Measurements from ENCODE around the gene ALAS2.
"Not testable (repeated sequence)": the region's sequence is repeated elsewhere in the genome, so short reads cannot be mapped to it uniquely, and the experiment has no call there.

Gene ALAS2, protein sequence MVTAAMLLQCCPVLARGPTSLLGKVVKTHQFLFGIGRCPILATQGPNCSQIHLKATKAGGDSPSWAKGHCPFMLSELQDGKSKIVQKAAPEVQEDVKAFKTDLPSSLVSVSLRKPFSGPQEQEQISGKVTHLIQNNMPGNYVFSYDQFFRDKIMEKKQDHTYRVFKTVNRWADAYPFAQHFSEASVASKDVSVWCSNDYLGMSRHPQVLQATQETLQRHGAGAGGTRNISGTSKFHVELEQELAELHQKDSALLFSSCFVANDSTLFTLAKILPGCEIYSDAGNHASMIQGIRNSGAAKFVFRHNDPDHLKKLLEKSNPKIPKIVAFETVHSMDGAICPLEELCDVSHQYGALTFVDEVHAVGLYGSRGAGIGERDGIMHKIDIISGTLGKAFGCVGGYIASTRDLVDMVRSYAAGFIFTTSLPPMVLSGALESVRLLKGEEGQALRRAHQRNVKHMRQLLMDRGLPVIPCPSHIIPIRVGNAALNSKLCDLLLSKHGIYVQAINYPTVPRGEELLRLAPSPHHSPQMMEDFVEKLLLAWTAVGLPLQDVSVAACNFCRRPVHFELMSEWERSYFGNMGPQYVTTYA

DNA sequence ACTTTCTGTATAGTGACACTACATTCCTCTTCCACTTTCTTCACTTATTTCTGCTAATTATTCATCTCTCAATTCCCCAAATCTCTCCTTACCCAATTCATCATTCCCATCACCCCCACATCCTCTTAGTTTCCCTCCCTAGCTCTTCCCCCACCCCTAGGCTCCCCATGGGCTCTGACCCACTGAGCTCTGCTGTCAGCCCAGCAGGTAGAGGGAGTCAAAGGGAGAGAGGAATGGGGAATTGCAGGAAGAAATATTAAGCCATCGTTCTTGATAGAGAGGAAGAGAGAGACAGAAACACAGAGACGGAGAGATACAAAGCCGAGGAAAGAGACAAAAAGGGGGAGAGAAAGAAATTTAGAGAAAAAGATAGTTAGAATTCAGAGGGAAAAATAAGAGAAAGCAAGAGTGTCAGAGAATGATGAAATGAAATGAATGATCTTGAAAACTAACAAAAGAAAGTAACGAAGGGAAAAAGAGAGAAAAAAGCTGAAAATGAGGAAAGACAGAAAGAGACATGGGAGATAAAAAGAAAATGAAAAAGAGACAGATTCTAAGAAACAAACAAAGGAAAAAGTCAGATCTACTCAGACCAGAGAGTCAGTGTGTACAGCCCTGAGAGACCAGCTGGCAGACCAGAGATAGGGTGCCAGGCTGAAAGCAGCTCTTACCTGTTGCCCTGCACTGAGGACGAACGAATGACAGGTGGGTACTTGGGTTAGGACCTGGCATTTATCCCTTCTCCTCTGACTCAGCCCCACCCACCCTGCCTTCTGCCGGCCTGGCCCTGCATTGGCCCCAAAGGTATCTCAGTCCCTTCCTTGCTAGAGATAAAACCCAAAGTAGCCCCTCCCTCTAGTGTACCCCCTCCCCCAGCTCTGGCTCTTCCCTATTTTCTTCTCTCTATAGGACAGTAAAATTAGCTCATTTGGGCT lies at the start of gene ALAS2:
TSS of gene ALAS2 (minus strand) at position 707 of the 935 bp plus-strand sequence. CDS start 4,977 bp downstream, outside the sequence.
- no peak for DNase-seq (ENCODE audit: low read depth in 2 of 2, low spot score in 1 of 2)

DNA sequence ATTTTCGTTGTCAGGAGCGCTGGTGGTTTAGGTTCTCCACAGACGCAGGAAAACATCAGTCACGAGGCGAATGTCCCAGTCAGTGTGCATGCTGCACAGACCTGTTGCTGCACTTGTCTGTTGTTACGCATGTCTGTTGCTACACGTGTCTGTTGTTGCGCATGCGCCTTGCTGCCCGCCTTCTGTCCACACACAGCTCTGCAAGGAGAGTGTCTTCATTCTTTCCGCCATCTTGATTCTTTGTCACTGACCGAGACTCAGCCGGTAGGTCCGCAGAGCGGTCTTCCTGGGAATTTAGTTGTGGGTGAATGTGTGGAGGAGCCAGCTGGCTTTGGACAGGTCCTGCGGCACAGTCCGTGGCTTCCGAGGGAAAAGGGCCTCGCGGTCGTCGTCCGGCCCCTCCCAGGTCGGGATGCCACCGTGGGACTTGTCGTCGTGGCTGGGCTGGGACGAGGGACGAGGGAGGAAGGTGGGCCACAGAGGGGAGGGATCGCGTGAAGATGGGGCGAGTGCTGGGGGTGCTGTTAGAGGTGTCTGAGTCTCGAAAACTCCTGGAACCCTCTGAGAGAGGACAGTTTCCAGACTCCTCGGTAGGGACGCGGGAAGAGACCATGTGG lies 44.2 kb upstream of the ALAS2 start, which contains the start of gene PAGE2B:
TSS of gene PAGE2B (plus strand) at position 180 of the 617 bp plus-strand sequence. CDS start 1,012 bp downstream, outside the sequence.
- DNase-seq (ENCODE audit: low read depth in 2 of 2, low spot score in 1 of 2), result no peak

DNA sequence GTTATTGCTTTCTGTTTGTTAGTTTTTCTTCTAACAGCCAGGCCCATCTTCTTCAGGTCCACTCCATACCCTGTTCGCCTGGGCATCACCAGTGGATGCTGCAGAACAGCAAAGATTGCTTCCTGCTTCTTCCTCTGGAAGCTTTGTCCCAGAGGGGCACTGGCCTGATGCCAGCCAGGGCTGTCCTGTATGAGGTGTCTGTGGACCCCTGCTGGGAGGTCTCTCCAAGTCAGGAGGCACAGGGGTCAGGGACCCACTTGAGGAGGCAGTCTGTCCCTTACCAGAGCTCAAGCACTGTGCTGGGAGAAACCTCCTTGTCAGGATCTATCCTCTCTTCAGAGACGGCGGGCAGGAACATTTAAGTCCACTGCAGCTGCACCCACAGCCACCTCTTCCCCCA lies 41.5 kb upstream of the ALAS2 start:
- no peak for DNase-seq (ENCODE audit: low read depth in 2 of 2, low spot score in 1 of 2)

DNA sequence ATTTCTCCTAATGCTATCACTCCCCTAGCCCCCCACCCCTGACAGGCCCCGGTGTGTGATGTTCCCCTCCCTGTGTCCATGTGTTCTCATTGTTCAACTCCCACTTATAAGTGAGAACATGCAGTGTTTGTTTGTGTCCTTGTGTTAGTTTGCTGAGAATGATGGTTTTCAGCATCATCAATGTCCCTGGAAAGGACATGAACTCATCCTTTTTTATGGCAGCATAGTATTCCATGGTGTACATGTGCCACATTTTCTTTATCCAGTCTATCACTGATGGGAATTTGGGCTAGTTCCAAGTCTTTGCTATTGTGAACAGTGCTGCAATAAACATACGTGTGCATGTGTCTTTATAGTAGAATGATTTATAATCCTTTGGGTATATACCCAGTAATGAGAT lies 36.4 kb upstream of the ALAS2 start:
- DNase-seq (ENCODE audit: low read depth in 2 of 2, low spot score in 1 of 2), result not testable (repeated sequence)

DNA sequence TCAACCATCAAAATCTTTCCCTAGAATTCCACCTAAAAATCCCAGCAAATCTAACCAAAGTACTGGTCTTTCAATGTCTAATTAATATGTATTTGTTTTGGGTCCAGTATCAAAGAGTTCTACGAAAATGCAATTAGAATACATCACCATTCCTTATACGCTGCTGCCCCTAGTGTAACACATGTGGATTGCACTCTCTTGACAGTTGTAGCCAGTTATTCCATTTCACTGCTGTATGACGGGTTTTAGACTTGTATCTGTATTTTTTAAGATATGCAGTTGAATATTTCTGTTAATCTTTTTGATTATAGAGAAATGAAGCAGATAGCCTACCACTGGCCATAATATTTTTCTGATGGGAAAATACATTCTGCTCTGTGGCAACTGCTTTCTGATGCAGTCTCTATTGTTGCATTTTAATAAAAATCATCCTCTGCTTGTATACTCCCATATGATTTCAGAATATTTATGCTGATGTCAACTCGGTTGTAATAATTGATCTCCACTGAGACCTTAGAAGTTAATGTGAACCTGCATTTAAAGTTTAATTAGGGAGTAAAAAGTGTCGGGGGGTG lies 27.0 kb upstream of the ALAS2 start:
- no peak for DNase-seq (ENCODE audit: low read depth in 2 of 2, low spot score in 1 of 2)

DNA sequence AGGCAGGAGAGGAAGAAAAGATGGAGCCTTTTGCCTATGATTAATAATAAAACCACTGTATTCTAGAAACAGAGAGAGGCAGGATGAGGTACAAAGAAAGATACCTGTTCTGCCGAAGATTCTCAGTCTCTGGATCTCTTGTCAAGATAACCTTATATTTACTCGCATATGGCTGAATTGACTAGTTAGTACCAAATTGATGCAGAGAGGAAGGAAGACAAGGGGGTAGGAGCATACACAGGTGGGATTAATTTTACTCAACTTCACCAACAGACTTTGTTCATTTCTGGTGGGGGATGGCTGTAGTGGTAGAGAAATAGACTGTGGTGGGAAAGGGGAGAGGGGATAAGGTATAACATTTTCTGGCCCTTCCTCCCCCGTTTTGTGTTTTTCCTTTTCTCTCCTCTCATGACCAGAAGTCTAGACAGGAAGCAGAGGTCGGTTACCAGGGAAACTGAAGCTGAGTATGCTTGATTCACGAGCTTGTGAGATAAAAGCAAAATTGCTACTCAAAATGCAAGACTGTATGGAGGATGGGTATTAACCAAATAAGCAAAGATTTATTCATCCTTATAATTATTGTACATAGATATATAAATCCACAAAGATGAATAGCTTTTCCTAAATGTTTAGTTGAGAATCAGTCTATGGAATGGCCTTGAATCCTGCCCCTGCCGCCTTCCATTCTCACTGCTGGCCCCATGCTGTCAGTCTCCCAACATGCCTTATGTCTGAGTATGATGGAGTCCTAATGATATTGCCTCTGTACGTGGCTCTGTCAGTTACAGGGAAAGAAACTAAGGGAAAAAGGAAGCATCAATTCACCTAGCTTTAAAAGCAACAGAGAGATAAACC lies 26.3 kb upstream of the ALAS2 start:
- no peak for DNase-seq (ENCODE audit: low read depth in 2 of 2, low spot score in 1 of 2)

DNA sequence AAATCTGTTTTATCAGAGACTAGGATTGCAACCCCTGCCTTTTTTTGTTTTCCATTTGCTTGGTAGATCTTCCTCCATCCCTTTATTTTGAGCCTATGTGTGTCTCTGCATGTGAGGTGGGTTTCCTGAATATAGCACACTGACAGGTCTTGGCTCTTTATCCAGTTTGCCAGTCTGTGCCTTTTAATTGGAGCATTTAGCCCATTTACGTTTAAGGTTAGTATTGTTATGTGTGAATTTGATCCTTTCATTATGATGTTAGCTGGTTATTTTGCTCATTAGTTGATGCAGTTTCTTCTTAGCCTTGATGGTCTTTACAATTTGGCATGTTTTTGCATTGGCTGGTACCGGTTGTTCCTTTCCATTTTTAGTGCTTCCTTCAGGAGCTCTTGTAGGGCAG lies 19.8 kb upstream of the ALAS2 start:
- DNase-seq (ENCODE audit: low read depth in 2 of 2, low spot score in 1 of 2), result not testable (repeated sequence)

DNA sequence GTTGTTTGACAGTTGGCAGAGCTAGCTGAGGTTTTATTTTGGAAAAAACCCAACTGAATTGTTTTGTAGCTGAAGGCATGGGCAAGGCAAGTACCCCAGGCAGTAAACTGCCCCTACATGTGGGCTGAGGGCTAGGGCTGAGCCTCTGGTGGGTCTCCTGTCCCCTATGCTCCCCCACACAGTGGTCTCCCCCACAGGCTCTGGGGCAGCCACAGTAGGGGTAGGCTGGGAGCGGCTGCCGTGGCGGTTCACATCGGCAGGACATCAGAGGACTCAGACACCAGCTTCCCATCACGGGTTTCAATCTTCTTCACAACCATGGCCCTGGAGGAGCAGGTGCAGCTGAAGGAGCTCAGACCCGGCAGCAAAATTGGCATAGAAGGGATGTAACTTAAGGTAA lies 10.7 kb upstream of the ALAS2 start:
- no peak for DNase-seq (ENCODE audit: low read depth in 2 of 2, low spot score in 1 of 2)

DNA sequence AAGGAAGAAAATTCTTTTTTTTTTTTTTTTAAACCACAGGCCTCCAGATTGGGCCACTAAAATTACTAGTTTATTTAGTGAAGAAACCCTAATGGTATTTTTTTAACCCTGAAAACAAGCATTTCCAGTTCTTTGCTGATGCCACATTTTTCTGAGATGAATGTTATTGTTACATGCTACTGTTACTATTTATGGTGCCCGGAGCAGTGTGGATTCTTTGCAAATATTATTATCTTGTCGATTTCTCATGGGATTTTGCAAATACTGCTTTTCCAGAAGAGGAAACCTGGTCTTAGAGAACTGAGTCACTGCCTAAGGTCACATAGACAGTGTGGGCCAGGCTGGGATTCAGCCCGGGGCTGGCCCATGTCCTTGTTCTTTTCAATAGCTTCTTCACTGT lies 8.7 kb upstream of the ALAS2 start:
- DNase-seq (ENCODE audit: low read depth in 2 of 2, low spot score in 1 of 2), result no peak

DNA sequence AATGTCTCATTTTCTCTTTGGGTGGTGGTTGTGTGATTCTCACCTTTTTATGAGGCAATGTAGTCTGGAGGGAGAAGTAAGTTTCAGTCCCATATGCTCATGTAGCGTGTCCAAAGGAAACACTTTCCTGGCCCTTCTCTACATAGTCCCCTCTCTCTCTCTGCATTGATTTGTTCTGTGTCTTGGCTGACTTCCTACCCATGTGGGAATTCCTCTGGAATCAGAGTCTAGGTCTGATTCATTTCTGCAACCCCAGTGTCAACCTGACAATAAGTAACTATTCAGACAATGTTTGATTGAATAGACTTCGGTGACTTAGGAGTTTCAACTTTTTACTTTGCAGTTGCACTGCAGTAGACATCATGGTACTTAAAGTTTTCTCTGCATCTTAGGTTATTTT lies 2.7 kb upstream of the ALAS2 start:
- no peak for DNase-seq (ENCODE audit: low read depth in 2 of 2, low spot score in 1 of 2)

DNA sequence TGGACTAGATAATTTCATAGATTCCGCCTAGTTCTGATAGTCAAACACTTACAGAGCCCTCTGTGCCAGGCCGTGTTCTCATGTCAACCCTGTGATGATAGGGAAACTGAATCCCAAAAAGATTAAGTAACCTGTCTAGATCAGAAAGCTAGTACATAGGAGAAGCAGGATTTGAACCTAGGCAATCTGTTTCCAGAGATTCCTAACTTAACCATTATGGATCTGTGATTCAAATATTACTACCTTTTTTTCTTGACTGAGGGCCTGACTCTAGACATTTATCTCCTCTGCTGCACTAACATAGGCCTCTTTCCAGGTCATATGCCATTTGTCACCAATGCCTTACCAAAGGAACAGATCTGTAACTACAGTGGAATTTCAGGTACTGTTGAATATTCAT lies 1.5 kb downstream of the ALAS2 start:
- DNase-seq (ENCODE audit: low read depth in 2 of 2, low spot score in 1 of 2), result no peak

DNA sequence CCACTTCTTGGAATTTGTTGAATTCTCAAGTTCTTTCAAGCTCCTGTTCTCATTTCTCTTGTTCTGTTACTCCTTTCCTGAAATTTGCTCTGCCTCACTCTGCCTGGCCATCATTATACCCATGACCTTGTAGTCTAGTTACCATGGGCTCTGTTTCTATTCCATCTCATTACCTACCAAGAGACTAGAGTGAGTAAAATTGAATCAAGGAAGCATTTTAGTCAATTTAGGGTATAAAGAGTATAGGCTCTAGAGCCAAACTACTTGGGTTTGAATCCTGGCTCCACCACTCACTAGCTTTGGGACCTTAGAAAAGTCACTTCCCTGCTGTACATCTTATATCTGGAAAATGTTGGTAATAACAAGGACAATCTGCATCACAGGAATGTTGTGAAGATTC lies 2.2 kb downstream of the ALAS2 start:
- DNase-seq (ENCODE audit: low read depth in 2 of 2, low spot score in 1 of 2), result no peak

DNA sequence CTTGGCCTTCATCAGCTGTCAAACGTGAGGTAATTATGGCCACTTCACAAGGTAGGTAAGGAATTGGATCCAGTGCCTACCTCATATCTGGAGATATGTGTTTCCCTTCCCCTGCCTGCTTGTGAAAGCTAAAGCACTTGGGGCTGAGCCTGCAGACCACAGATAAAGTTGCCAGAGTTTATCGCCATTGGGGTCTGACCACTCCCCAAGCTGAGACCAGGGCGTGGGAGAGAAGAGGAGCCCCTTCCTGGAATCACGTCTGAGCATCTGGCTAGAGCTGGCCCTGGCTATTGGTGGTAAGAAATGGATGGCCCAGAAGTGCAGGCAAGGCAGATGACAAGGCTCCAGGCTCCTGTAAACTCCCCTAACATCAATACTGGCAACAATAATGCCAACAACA lies 2.7 kb downstream of the ALAS2 start:
- no peak for DNase-seq (ENCODE audit: low read depth in 2 of 2, low spot score in 1 of 2)

DNA sequence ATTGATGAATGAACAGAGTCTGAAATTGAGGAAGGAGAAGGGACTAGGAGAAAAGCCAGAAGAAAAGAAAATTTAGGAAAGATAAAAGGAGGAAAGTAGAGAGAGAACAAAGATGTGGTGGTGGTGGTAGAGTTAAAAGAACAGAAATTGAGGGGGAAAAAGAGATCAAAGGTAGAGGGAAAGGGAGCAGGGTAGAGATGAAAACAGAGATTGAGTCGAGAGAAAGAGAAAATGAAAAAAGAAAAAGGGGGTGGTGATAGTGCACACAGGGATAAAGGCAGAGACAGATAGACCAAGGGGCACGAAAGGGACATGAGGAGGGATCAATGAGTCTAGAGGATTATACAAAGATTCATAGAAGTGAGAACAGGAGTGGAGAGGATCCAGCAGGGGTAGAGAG lies 3.9 kb downstream of the ALAS2 start:
- no peak for DNase-seq (ENCODE audit: low read depth in 2 of 2, low spot score in 1 of 2)

DNA sequence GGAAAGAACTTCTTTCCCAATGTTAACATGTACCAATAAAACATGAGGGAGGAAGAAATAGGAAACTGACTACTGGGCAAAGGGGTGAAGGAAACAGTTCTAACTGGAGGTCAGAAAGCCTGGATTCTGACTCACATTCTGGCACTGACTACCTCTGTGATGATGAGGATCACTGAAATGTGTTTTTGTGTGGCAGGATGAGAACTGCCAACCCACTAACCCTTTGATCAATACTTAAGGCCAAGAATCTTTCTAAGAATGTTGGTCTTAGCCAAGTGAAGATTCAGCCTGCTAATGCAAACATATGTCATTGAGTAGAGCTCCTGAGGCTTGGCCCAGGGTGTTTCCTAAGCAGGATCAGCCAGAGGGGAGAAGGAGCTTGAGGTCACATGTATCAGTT lies 4.6 kb downstream of the ALAS2 start:
- no peak for DNase-seq (ENCODE audit: low read depth in 2 of 2, low spot score in 1 of 2)

DNA sequence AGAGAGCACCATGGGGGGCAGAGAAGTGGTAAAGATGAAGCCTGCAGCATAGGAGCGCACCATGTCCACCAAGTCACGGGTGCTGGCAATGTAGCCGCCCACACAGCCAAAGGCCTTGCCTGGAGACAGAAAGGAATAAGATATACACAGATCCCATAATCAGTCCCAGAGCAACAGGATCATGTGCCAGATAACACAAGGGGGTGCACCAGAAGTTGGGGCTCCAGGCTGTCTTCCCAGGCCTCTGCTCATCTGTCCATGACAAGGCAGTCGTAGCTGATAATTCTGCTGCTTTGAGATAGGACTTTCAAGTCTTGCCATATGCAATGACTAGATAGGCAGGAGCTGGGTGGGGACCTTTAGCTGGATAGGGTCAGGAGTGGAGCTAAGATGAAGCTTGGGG lies 15.9 kb downstream of the ALAS2 start:
- DNase-seq (ENCODE audit: low read depth in 2 of 2, low spot score in 1 of 2), result no peak

DNA sequence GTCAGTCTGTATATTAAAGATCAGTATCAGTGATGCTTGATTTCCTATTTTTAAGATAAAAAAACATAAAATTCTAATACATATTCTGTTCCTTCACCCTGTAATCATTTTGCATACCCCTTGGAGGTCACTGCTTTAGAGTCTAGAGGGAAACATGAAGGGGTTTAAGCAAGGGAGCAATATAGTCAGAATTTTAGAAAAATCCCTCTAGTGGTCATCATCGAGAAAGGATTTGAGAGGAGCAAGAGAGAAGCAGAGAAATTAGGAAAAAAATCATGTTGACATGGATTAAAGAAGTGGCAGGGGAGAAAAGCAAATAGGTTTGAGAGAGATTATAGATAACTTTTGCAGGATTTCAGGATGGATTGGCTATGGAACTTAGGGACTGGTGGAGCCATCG lies 19.5 kb downstream of the ALAS2 start:
- DNase-seq (ENCODE audit: low read depth in 2 of 2, low spot score in 1 of 2), result no peak

DNA sequence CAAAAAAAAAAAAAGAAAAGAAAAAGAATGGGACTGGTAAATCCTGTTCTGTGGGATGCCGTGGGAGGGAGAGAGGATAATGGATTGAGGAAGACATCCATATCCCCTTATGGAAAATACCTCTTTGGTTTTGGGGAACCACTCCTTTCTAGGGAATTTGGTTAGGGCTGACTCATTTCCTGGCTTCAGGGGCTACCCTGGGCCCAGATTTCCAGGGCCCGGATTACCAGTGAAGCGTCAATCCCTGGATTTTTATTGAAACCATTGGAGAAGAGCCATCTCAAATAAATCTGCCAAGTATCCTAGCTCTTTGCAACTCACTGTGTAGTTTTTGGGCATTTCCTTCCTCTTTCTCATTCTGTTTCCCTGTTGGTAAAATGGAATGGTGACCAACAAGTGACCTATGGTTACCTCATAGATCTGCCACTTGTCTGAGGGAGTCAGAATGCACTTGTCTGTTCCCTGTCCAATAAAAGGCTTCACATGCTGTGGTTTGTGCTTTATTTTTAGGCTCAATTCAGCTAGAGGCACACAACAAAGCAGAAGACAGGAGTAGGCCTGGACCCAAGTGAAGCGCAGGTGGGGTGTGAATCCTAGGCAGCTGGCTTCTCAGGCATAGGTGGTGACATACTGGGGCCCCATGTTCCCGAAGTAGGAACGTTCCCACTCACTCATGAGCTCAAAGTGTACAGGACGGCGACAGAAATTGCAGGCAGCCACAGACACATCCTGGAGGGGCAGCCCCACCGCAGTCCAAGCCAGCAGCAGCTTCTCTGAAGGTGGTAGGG lies 22.0 kb downstream of the ALAS2 start:
- DNase-seq (ENCODE audit: low read depth in 2 of 2, low spot score in 1 of 2), result no peak

DNA sequence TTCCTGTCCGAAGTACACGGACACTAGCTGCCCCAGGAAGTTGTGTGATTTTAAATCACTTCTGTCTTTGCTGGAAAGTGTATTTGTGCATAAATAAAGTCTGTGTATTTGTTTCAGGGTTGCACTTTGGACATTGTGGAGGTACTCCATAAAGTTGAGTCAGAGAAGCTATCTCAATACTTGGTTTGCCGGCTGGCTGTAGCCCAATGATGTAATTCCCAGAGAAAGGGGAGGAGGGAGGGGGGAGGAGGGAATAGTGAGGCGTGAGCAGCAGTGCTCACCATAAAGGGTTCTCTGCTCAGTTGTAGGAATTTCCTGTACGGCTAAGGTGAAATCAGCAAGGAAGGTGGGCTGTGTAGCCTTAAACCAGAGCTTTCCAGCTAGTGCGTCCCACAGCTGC lies 23.1 kb downstream of the ALAS2 start:
- no peak for DNase-seq (ENCODE audit: low read depth in 2 of 2, low spot score in 1 of 2)

Measured in stimulated activated CD8-positive, alpha-beta memory T cell treated with anti-CD3 and anti-CD28 coated beads, Interleukin-4, amount 100 ng/mL, for 4 hours (primary cell).